ENCODE results near the gene PKIB.

GRCh38 chr6:122673343-122673961 lies 63.2 kb downstream of the PKIB start:
- TF ChIP-seq, protein P1, sequence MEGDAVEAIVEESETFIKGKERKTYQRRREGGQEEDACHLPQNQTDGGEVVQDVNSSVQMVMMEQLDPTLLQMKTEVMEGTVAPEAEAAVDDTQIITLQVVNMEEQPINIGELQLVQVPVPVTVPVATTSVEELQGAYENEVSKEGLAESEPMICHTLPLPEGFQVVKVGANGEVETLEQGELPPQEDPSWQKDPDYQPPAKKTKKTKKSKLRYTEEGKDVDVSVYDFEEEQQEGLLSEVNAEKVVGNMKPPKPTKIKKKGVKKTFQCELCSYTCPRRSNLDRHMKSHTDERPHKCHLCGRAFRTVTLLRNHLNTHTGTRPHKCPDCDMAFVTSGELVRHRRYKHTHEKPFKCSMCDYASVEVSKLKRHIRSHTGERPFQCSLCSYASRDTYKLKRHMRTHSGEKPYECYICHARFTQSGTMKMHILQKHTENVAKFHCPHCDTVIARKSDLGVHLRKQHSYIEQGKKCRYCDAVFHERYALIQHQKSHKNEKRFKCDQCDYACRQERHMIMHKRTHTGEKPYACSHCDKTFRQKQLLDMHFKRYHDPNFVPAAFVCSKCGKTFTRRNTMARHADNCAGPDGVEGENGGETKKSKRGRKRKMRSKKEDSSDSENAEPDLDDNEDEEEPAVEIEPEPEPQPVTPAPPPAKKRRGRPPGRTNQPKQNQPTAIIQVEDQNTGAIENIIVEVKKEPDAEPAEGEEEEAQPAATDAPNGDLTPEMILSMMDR (IDR thresholded peaks at IDR 0.05), result no peak
- TF ChIP-seq EZH2 (IDR thresholded peaks at IDR 0.05), result no peak

Data from neural progenitor cell (in vitro differentiated cells).